ENCODE data around the gene DEGS2. TPM values are rescaled to one million over a fixed set of nuclear protein-coding genes. Genes with fewer than 3 reads are reported as not detected.

The DEGS2 gene
- total RNA-seq, 1 donor from 2014 or later, result not detected

DNA sequence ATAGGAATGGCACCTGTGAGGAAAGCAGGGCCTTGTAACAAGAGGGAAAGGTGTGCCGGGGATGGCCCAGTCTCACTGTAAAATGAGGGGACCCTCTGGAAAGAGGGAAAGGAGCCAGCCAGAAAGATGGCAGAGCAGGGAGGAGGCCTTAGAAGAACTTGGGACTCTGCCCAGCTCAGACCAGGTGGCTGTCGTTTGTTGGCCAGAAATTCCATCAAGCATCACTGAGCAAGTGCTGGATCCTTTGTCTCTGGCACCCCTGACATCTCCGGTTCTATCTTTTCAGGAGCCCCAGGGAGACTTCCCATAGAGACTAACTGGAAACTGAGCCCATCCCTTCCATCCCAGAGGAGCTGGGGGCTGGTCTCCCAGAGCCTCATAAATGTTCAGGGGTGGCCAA is 43.3 kb downstream of the DEGS2 start:
- Histone ChIP-seq H3K27ac (replicated peaks) (no peak overlapping the region), H3K4me1 (peaks cover 8% of the 10 kb centered on the region), H3K27me3 (ENCODE audit: low read depth) (no peaks in the 10 kb centered on the region), H3K36me3 (no peaks in the 10 kb centered on the region), H3K9me3 (replicated peaks) (no peaks in the 10 kb centered on the region), H3K4me3 (no peak overlapping the region)
- TF ChIP-seq, protein P1, sequence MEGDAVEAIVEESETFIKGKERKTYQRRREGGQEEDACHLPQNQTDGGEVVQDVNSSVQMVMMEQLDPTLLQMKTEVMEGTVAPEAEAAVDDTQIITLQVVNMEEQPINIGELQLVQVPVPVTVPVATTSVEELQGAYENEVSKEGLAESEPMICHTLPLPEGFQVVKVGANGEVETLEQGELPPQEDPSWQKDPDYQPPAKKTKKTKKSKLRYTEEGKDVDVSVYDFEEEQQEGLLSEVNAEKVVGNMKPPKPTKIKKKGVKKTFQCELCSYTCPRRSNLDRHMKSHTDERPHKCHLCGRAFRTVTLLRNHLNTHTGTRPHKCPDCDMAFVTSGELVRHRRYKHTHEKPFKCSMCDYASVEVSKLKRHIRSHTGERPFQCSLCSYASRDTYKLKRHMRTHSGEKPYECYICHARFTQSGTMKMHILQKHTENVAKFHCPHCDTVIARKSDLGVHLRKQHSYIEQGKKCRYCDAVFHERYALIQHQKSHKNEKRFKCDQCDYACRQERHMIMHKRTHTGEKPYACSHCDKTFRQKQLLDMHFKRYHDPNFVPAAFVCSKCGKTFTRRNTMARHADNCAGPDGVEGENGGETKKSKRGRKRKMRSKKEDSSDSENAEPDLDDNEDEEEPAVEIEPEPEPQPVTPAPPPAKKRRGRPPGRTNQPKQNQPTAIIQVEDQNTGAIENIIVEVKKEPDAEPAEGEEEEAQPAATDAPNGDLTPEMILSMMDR (IDR thresholded peaks at IDR 0.05; ENCODE audit: borderline replicate concordance), result no peak
- intact Hi-C loops (cut with micrococcal nuclease), result no loop called here
- DNase-seq, result no peak

DNA sequence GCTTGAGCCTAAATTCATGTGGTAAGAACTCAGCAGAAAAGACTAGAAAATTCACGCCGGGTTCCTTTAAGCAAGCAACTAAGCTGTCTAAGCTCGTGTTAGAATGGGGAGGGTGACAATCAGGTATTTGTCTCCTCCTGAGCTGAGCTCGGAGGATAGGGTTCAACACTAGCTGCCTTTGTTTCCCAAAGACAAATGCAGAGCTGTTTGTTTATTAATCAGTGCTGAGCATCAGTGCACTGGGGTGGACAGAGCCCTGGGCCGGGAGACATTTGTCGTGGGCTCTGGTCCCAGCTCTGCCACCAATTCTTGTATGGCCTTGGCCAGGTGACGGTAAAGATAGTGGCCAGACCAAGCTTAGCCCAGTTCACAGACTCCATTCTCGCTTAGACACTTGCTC is 43.7 kb downstream of the DEGS2 start:
- Histone ChIP-seq H3K4me1 (peaks cover 8% of the 10 kb centered on the region), H3K4me3 (no peak overlapping the region), H3K27ac (replicated peaks) (no peak overlapping the region), H3K9me3 (replicated peaks) (no peaks in the 10 kb centered on the region), H3K27me3 (ENCODE audit: low read depth) (no peaks in the 10 kb centered on the region), H3K36me3 (no peaks in the 10 kb centered on the region)
- TF ChIP-seq, protein P1 (IDR thresholded peaks at IDR 0.05; ENCODE audit: borderline replicate concordance), result no peak
- no peak for DNase-seq
- intact Hi-C loops (cut with micrococcal nuclease), result no loop called here

DNA sequence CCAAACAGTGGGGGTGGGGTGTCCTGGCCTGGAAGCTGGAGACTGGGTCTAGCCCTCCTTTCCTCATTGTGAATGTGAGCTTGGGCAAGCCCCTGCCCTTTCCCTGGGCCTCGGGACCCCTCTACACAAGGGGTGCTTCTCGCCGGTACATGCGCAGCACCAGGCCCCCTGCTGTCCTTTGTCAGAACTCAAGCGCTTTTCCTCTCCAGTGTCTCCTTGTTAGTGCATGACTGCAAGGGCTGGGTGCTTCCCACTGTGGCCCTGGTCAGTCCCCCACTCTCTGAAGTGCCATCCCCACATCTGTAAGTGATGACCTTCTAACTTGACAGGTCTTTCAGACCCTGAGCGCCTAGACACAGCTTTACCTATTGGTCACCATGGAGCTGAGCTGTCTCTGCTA is 44.2 kb downstream of the DEGS2 start:
- DNase-seq, result no peak
- no peak overlapping the region for H3K4me3 ChIP-seq
- H3K27ac ChIP-seq (replicated peaks), result no peak overlapping the region
- H3K36me3 ChIP-seq, result no peaks in the 10 kb centered on the region
- no peaks in the 10 kb centered on the region for H3K27me3 ChIP-seq (ENCODE audit: low read depth)
- intact Hi-C loops (cut with micrococcal nuclease), result no loop called here
- no peaks in the 10 kb centered on the region for H3K9me3 ChIP-seq (replicated peaks)
- TF ChIP-seq, protein P1 (IDR thresholded peaks at IDR 0.05; ENCODE audit: borderline replicate concordance), result no peak
- H3K4me1 ChIP-seq, result peaks cover 8% of the 10 kb centered on the region

DNA sequence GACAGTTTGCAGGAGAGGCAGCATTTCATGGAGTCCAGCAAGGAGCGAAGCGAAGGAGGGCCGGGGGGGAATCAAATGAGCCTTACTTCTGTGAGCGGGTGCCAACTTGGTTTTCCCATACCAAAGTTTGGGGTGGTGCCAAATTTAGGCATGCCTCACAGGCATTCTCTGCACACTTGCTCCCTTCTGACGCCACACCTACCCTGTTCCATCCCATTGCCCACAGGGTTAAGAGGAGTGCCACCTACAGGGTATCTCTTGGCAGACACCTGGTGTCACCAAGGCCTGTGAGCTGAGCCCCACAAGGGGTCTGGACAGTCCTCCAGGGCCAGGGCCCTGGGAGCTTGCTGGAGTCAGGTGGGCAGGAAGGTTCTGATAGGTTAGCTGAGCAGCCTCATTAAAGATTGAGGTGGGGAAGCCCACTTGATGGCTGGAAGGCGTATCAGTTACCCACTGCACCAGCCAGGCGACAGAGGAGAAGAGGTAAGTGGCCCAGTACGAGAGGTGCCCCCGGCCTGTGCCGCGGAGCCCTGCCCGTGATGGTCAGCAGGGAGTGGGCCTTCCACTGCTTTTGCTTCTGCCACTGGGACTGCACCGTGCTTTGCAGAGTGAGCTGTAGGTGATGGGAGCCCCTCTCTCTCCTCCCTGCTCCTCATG is 45.2 kb downstream of the DEGS2 start:
- peaks cover 8% of the 10 kb centered on the region for H3K4me1 ChIP-seq
- H3K27me3 ChIP-seq (ENCODE audit: low read depth), result no peaks in the 10 kb centered on the region
- no peak overlapping the region for H3K4me3 ChIP-seq
- no peaks in the 10 kb centered on the region for H3K36me3 ChIP-seq
- DNase-seq, result no peak
- intact Hi-C loops (cut with micrococcal nuclease), result no loop called here
- no peaks in the 10 kb centered on the region for H3K9me3 ChIP-seq (replicated peaks)
- TF ChIP-seq, protein P1 (IDR thresholded peaks at IDR 0.05; ENCODE audit: borderline replicate concordance), result no peak
- no peak overlapping the region for H3K27ac ChIP-seq (replicated peaks)

DNA sequence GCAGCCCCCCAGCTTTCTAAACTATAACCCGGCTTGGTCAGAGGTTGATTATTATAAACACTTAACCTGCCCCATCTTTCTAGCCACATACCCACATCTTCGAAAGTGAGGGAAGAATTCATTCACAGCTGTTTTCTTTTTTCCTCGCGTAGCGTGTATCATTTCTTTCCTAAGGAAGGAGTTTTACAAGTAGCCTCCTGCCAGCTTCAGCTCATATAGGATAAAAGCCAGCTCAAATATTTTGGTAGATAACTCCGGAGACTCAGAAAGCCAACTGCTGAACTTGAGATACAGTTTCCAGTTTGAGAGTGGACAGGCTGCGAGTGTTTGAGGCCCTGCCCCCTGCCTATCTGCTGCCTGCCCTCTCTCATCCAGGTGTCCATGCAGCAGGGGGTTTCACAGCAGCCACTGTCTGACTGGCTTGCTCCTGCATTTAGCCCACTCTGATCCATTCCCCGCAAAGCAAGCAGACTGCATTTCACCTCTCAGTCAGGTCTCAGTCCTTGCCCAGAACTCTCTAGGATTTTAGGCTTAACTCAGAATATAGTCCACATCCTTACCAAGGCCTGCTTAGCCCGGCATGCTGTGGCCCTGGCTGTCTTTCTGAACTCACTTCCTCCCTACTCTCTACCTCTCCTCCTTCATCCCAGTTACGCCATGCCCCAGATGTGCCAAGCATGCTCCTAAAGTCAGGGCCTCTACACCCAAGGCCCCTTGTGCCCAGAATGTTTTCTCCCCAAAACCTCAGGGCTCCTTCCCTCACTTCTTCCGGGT is 47.3 kb downstream of the DEGS2 start:
- Histone ChIP-seq H3K4me1 (peaks cover 28% of the 10 kb centered on the region), H3K36me3 (no peaks in the 10 kb centered on the region), H3K27me3 (ENCODE audit: low read depth) (no peaks in the 10 kb centered on the region), H3K27ac (replicated peaks) (no peak overlapping the region), H3K9me3 (replicated peaks) (no peaks in the 10 kb centered on the region), H3K4me3 (no peak overlapping the region)
- intact Hi-C loops (cut with micrococcal nuclease), result no loop called here
- TF ChIP-seq, protein P1 (IDR thresholded peaks at IDR 0.05; ENCODE audit: borderline replicate concordance), result no peak
- no peak for DNase-seq
